Measurements from ENCODE around the gene STOM.

Gene STOM

GRCh38 chr9:121388140-121388905 lies 18.3 kb upstream of the STOM start:
- H2BK5ac ChIP-seq (ENCODE audit: low read length): no peak overlapping the region
- DNase-seq (ENCODE audit: low spot score): no peak
- no peak overlapping the region for H3K18ac ChIP-seq (ENCODE audit: low read length)
- H2BK15ac ChIP-seq (ENCODE audit: low read length): no peak overlapping the region
- no peak overlapping the region for H3K23ac ChIP-seq (ENCODE audit: low read depth, low read length, poor library complexity)
- no peak overlapping the region for H2AK5ac ChIP-seq (ENCODE audit: low read depth, low read length)
- no peak overlapping the region for H3K14ac ChIP-seq (ENCODE audit: low read length)
- no peaks in the 10 kb centered on the region for H3K79me1 ChIP-seq (ENCODE audit: low read depth, low read length)
- H3K27ac ChIP-seq (replicated peaks; ENCODE audit: low read length): no peak overlapping the region
- H3K4me1 ChIP-seq (ENCODE audit: control insufficient read depth in 2 of 2, insufficient read depth in 1 of 2, low read depth in 1 of 2, low read length in 2 of 2): no peaks in the 10 kb centered on the region
- H2BK120ac ChIP-seq (ENCODE audit: low read depth, low read length): no peak overlapping the region
- H3K4me2 ChIP-seq (ENCODE audit: insufficient read depth, low read length, poor library complexity, severe bottlenecking): no peak overlapping the region
- no peak overlapping the region for H4K91ac ChIP-seq (ENCODE audit: low read depth, low read length, poor library complexity)
- H3K36me3 ChIP-seq (replicated peaks in 1 of 2; ENCODE audit: control insufficient read depth in 2 of 2, insufficient read depth in 2 of 2, low read length in 2 of 2): no peaks in the 10 kb centered on the region
- H3K9ac ChIP-seq (ENCODE audit: low read depth, low read length, poor library complexity): no peak overlapping the region
- H3K27me3 ChIP-seq (ENCODE audit: control insufficient read depth in 3 of 3, insufficient read depth in 3 of 3, low read depth in 1 of 3, low read length in 3 of 3): peaks cover 0 to 10% (median 0%) of the 10 kb centered on the region in 3 experiments
- no peaks in the 10 kb centered on the region for H3K9me3 ChIP-seq (replicated peaks in 1 of 2; ENCODE audit: control insufficient read depth in 2 of 2, insufficient read depth in 1 of 2, low read depth in 1 of 2, low read length in 2 of 2)
- no peak overlapping the region for H2BK12ac ChIP-seq (ENCODE audit: low read length)
- H3K4me3 ChIP-seq (ENCODE audit: low read length in 2 of 2): no peak overlapping the region
- H4K8ac ChIP-seq (ENCODE audit: low read depth, low read length): no peak overlapping the region
- no peak overlapping the region for H2AFZ ChIP-seq (ENCODE audit: low read length)
- H3K4ac ChIP-seq (ENCODE audit: low read length): no peak overlapping the region
- no CpG with 5 or more reads among the region's 4 CpGs for WGBS, 2 donors (ENCODE audit: extremely low coverage in 2 of 2, insufficient read length in 2 of 2, insufficient replicate concordance in 1 of 2)

- H3K18ac ChIP-seq (ENCODE audit: low read length): no peak overlapping the region
- H2BK12ac ChIP-seq (ENCODE audit: low read length): no peak overlapping the region
- H3K4me2 ChIP-seq (ENCODE audit: insufficient read depth, low read length, poor library complexity, severe bottlenecking): no peak overlapping the region
- H3K4me3 ChIP-seq (ENCODE audit: low read length in 2 of 2): no peak overlapping the region
- no peak overlapping the region for H4K8ac ChIP-seq (ENCODE audit: low read depth, low read length)
- H3K14ac ChIP-seq (ENCODE audit: low read length): no peak overlapping the region
- H2BK120ac ChIP-seq (ENCODE audit: low read depth, low read length): no peak overlapping the region
- no peak overlapping the region for H2BK5ac ChIP-seq (ENCODE audit: low read length)
- no peaks in the 10 kb centered on the region for H3K9me3 ChIP-seq (replicated peaks in 1 of 2; ENCODE audit: control insufficient read depth in 2 of 2, insufficient read depth in 1 of 2, low read depth in 1 of 2, low read length in 2 of 2)
- no peak overlapping the region for H2BK15ac ChIP-seq (ENCODE audit: low read length)
- H3K79me1 ChIP-seq (ENCODE audit: low read depth, low read length): no peaks in the 10 kb centered on the region
- no peak overlapping the region for H3K4ac ChIP-seq (ENCODE audit: low read length)
- H3K23ac ChIP-seq (ENCODE audit: low read depth, low read length, poor library complexity): no peak overlapping the region
- peaks cover 0 to 4% (median 0%) of the 10 kb centered on the region in 3 experiments for H3K27me3 ChIP-seq (ENCODE audit: control insufficient read depth in 3 of 3, insufficient read depth in 3 of 3, low read depth in 1 of 3, low read length in 3 of 3)
- no peak for DNase-seq (ENCODE audit: low spot score)
- no CpG with 5 or more reads among the region's 2 CpGs for WGBS, 2 donors (ENCODE audit: extremely low coverage in 2 of 2, insufficient read length in 2 of 2, insufficient replicate concordance in 1 of 2)
- H3K4me1 ChIP-seq (ENCODE audit: control insufficient read depth in 2 of 2, insufficient read depth in 1 of 2, low read depth in 1 of 2, low read length in 2 of 2): no peaks in the 10 kb centered on the region
- no peaks in the 10 kb centered on the region for H3K36me3 ChIP-seq (replicated peaks in 1 of 2; ENCODE audit: control insufficient read depth in 2 of 2, insufficient read depth in 2 of 2, low read length in 2 of 2)
- H2AFZ ChIP-seq (ENCODE audit: low read length): no peak overlapping the region
- no peak overlapping the region for H4K91ac ChIP-seq (ENCODE audit: low read depth, low read length, poor library complexity)
- no peak overlapping the region for H3K9ac ChIP-seq (ENCODE audit: low read depth, low read length, poor library complexity)
- H2AK5ac ChIP-seq (ENCODE audit: low read depth, low read length): no peak overlapping the region
- no peak overlapping the region for H3K27ac ChIP-seq (replicated peaks; ENCODE audit: low read length)
Measured at GRCh38 chr9:121386442-121387175, 16.6 kb upstream of the STOM start.

GRCh38 chr9:121383715-121384114 lies 13.7 kb upstream of the STOM start:
- Histone ChIP-seq H2BK15ac (ENCODE audit: low read length) (no peak overlapping the region), H4K91ac (ENCODE audit: low read depth, low read length, poor library complexity) (no peak overlapping the region), H2AK5ac (ENCODE audit: low read depth, low read length) (no peak overlapping the region), H2AFZ (ENCODE audit: low read length) (no peak overlapping the region), H3K4me1 (ENCODE audit: control insufficient read depth in 2 of 2, insufficient read depth in 1 of 2, low read depth in 1 of 2, low read length in 2 of 2) (no peaks in the 10 kb centered on the region), H3K27me3 (ENCODE audit: control insufficient read depth in 3 of 3, insufficient read depth in 3 of 3, low read depth in 1 of 3, low read length in 3 of 3) (peaks cover 0 to 7% (median 0%) of the 10 kb centered on the region in 3 experiments), H2BK12ac (ENCODE audit: low read length) (no peak overlapping the region), H4K8ac (ENCODE audit: low read depth, low read length) (no peak overlapping the region), H3K9ac (ENCODE audit: low read depth, low read length, poor library complexity) (no peak overlapping the region), H3K18ac (ENCODE audit: low read length) (no peak overlapping the region), H3K4ac (ENCODE audit: low read length) (no peak overlapping the region), H3K9me3 (replicated peaks in 1 of 2; ENCODE audit: control insufficient read depth in 2 of 2, insufficient read depth in 1 of 2, low read depth in 1 of 2, low read length in 2 of 2) (no peaks in the 10 kb centered on the region), H3K14ac (ENCODE audit: low read length) (no peak overlapping the region), H3K4me3 (ENCODE audit: low read length in 2 of 2) (no peak overlapping the region), H3K23ac (ENCODE audit: low read depth, low read length, poor library complexity) (no peak overlapping the region), H3K79me1 (ENCODE audit: low read depth, low read length) (no peaks in the 10 kb centered on the region), H3K4me2 (ENCODE audit: insufficient read depth, low read length, poor library complexity, severe bottlenecking) (no peak overlapping the region), H3K36me3 (replicated peaks in 1 of 2; ENCODE audit: control insufficient read depth in 2 of 2, insufficient read depth in 2 of 2, low read length in 2 of 2) (no peaks in the 10 kb centered on the region), H3K27ac (replicated peaks; ENCODE audit: low read length) (no peak overlapping the region), H2BK5ac (ENCODE audit: low read length) (no peak overlapping the region), H2BK120ac (ENCODE audit: low read depth, low read length) (no peak overlapping the region)
- no CpG with 5 or more reads among the region's 6 CpGs for WGBS, 2 donors (ENCODE audit: extremely low coverage in 2 of 2, insufficient read length in 2 of 2, insufficient replicate concordance in 1 of 2)
- no peak for DNase-seq (ENCODE audit: low spot score)

- Histone ChIP-seq H3K14ac (ENCODE audit: low read length) (no peak overlapping the region), H3K23ac (ENCODE audit: low read depth, low read length, poor library complexity) (no peak overlapping the region), H2BK12ac (ENCODE audit: low read length) (no peak overlapping the region), H3K4ac (ENCODE audit: low read length) (no peak overlapping the region), H3K9ac (ENCODE audit: low read depth, low read length, poor library complexity) (no peak overlapping the region), H3K4me1 (ENCODE audit: control insufficient read depth in 2 of 2, insufficient read depth in 1 of 2, low read depth in 1 of 2, low read length in 2 of 2) (no peaks in the 10 kb centered on the region), H2AK5ac (ENCODE audit: low read depth, low read length) (no peak overlapping the region), H3K4me2 (ENCODE audit: insufficient read depth, low read length, poor library complexity, severe bottlenecking) (no peak overlapping the region), H3K27me3 (ENCODE audit: control insufficient read depth in 3 of 3, insufficient read depth in 3 of 3, low read depth in 1 of 3, low read length in 3 of 3) (peaks cover 0 to 7% (median 0%) of the 10 kb centered on the region in 3 experiments), H4K91ac (ENCODE audit: low read depth, low read length, poor library complexity) (no peak overlapping the region), H3K79me1 (ENCODE audit: low read depth, low read length) (no peaks in the 10 kb centered on the region), H4K8ac (ENCODE audit: low read depth, low read length) (no peak overlapping the region), H2BK120ac (ENCODE audit: low read depth, low read length) (no peak overlapping the region), H2BK5ac (ENCODE audit: low read length) (no peak overlapping the region), H2BK15ac (ENCODE audit: low read length) (no peak overlapping the region), H3K36me3 (replicated peaks in 1 of 2; ENCODE audit: control insufficient read depth in 2 of 2, insufficient read depth in 2 of 2, low read length in 2 of 2) (no peaks in the 10 kb centered on the region), H2AFZ (ENCODE audit: low read length) (no peak overlapping the region), H3K9me3 (replicated peaks in 1 of 2; ENCODE audit: control insufficient read depth in 2 of 2, insufficient read depth in 1 of 2, low read depth in 1 of 2, low read length in 2 of 2) (no peaks in the 10 kb centered on the region), H3K27ac (replicated peaks; ENCODE audit: low read length) (no peak overlapping the region), H3K18ac (ENCODE audit: low read length) (no peak overlapping the region), H3K4me3 (ENCODE audit: low read length in 2 of 2) (no peak overlapping the region)
- DNase-seq (ENCODE audit: low spot score): no peak
Measured at GRCh38 chr9:121380846-121381245, 10.8 kb upstream of the STOM start.
